HG03103 (cell line): ENCODE measurements around the gene SART1.
"Not testable (repeated sequence)": the region's sequence is repeated elsewhere in the genome, so short reads cannot be mapped to it uniquely, and the experiment has no call there.

Experiments used
- ATAC-seq: cut with Tn5 transposase; IDR thresholded peaks from one replicate; pipeline ENCODE4 v1.9.1; 2021; ENCODE audit warnings: low read depth; ENCODE audit not compliant: unreplicated experiment

The SART1 gene

DNA sequence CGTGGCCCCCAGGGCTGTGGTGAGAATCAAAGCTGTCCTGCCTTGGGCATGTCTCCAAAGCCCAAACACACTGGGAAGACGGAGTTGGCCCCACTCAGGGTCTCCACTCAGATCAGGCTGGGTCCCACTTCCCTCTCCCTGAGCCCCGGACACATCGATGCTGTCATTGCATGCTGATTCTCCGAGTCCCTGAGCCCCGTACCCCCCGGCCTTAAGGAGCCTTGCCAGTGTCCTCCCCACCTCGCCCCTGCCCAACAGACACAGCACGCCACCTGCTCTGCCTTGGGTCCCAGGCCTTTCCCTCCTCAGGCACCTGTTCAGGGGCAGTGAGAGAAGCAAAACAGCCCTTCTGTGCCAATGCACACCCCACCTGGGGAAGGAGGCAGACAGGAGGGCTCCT is 25.8 kb downstream of the SART1 start:
- ATAC-seq: no peak

DNA sequence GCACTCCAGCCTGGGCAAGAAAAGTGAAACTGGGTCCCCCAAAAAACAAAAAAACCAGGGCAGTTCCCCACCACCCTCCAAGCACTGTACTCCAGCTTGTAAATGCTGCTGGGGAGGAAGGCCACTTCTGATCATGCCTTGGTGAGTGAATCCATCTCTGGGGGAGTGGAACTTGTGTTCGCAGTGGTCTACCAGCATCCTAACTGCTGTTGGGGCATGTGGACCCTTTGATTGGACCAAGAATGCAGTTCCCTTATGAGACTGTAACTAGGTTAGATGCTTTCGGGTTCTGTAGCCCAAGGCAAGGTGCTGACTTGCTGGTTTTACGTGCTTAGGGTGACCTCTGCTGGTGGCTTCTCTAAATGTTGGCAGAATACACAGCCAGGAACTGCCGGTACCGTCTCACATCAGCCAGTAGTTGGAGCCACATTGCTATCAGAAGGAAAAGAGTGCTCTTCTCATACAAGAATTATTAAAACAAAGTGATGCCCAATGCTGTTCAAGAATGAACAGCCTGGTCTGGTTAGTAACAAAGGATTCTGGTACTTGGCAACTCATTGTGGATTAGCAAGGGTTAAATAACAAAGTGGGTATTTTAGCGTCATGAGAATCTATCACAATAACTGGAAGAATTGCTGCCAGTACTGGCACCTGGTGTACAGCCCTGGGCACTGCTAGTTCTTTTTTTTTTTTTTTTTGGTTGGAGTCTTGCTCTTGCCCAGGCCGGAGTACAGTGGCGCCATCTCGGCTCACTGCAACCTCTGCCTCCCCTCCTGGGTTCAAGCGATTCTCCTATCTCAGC is 27.5 kb downstream of the SART1 start:
- ATAC-seq: peak; percentile 81

DNA sequence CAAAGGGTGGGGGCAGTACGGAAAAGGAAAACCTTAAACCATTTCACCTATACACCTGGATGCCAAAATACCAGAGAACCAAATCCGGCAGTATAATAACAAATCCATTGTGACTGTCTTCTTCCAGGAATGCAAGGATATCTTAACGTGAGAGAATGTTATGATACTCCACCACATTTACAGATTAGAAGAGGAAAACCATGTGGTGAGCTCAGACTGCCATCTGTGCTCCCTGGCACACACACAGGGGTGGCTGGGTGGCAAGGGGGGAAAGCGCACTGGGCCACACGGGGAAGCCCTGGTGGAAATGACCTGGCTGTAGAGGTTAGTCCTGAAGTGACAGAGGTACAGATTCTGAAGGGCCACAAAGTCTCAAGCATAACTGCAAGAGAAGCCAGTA is 30.5 kb downstream of the SART1 start:
- ATAC-seq: no peak

DNA sequence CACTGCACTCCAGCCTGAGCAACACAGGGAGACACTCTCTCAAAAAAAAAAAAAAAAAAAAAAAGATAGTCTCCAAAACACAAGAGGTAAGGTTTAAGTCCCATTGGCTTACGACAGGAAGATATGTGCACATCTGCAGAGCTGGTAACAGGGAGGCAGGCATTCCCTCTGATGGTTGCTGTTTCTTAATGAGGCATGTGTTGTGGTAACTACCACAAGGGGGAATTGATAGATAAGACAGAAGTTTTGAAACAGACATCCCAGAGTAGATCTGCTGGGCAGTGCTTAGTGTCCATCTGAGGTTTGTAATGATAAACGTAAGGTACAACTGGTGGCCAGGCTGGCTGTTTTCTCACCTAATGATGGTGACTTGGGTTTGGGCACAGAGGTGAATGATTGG is 35.8 kb downstream of the SART1 start:
- no peak for ATAC-seq

DNA sequence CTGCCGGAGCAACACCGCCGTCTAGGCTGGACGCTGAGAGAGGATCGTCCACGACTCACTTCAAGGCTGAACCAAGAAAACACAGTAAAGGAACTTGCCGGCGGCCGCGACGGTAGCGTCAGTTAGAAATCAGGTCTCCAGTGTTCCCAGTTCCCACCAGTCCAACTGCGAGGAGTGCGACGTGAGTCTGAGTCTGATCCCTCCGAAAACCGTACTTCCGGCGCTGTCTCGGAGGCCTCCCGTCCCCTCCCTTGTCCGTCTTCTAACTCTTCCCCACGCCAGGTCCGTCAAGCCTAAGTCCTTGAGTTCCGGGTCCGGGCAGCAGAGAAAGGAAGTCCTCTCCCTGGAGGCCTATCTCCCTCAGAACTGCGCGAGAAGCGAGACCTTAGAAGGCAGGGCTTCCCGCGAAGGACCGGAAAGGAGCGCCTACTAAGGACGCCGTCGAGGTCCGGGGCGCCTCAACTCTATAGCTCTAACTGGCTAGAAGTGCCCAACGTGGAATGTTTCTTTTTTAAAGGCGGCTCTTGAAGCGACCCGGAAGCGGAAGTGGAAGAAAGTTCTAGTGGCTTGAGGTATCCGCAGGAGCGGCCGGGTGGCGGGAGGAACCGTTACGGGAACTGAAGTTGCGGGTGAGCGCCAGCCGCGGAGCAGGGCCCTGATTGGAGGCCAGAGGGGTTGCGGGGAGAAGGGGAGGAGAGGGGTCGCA is 40.6 kb downstream of the SART1 start, which contains the start of the genes BANF1 and EIF1AD:
TSS of gene BANF1 (plus strand) at position 562 of the 706 bp plus-strand sequence. CDS start 748 bp downstream, outside the sequence.
TSS of gene EIF1AD (minus strand) at position 216 of the 706 bp plus-strand sequence. CDS start 1,768 bp downstream, outside the sequence.
- peak; percentile 57 for ATAC-seq

DNA sequence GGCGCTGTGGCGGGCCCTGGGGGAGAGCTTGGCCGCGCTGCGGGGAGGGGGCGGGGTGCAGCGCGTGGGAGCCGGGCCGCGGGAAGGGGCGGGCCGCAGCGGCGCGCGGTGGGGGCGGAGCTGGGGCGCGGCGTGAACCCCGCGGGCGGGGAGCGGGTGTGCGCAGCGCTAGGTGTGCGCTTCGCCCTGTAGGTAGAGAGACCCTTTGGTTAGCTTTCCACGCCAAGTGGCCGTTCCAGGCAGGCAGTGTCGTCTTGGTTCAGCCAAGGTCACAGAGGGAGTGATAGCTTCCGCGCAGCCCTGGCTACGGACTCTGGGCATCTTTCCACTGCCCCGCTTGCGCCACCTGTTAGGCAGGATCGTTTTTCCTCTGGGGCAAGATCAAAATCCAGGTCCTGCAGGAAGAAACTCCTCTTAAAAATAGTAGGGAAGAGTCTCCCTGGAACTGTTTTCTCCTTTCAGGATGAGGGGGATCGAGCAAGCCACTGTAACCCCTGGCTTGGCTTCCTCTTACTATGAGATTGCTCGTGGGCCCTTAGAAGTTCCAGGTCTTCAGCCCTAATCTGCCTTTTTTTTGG is 41.2 kb downstream of the SART1 start:
- peak; percentile 34 for ATAC-seq

DNA sequence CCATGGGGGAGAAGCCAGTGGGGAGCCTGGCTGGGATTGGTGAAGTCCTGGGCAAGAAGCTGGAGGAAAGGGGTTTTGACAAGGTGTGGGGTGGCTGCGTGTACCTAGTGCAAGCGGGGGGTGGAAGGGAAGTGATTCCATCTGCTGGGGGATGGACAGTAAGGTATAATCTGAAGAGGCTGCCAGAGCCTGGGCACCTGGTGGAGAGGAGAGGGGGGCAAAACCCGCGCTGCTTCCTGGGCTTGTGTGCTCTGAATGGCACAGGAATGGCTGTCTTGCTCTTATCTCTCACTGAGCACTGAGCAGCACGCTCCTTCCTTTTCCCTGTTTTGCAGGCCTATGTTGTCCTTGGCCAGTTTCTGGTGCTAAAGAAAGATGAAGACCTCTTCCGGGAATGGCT is 41.8 kb downstream of the SART1 start:
- ATAC-seq: no peak

DNA sequence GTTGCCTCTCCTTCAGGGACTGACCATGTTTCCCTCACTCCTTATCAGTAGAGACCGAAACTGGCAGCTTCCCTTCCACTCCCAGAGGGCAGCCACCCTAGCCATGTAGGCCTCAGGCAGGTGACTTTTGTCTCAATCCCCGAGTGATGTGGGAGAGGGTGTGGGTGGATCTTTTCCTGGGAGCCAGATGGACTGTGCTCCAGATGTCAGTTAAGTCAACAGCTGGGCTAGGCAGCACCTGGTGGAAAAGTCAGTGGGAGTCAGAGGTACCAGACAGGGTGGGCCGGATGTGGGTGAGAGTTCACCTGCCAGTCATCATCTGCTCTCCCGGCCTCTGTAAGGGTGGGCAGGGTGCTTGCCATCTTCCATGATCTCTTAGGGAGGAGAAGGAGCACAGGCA is 42.7 kb downstream of the SART1 start:
- ATAC-seq: no peak

DNA sequence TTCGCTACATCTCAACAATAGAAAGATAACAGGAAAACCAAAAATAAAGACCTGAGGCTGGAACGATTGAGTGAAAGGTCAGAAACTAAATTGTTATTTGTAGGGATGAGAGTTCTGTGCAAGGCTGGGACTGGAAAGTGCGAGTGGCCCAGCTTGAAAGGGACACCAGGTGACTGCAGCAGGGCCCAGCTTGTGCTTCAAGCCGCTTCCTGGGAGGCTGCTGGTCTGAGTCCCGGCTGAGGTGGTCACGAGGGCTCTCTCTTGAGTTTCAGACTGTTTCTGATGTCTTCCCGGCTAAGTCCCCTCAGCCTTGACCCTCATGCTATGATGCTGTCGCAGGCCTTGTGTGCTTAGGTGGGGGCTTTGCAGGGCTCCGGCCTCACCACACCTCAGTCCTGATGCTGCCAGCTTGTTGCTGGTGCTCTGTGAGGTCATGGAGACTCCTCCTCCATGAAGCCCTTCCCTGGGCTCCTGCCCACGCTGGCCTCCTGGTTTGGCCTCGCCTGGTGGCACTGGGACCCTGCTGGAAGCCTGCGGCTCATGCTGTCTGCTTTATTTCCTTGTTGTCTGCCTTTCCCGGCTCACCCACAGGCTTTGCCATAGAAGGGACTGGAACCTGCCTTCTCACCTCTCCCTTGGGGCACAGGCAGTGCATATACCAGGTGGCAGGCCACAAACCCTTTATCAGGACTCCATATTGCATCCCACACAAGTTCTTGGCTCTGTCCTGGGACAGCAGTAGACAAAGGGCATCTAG is 44.8 kb downstream of the SART1 start:
- ATAC-seq: no peak

DNA sequence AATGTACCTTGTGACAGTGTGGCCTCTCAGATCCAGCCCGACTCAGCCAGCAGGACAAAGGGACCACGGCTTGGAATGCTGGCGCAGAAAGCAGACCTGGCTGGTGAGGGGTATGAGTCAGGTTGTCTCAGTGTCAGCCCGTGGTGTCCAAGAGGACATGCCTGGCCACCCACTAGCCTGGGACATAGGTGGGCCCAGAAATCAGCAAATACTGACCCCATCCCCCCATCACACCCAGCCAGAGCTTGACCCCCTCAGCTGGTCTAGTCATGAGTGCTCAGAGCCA is 45.3 kb downstream of the SART1 start:
- no peak for ATAC-seq

DNA sequence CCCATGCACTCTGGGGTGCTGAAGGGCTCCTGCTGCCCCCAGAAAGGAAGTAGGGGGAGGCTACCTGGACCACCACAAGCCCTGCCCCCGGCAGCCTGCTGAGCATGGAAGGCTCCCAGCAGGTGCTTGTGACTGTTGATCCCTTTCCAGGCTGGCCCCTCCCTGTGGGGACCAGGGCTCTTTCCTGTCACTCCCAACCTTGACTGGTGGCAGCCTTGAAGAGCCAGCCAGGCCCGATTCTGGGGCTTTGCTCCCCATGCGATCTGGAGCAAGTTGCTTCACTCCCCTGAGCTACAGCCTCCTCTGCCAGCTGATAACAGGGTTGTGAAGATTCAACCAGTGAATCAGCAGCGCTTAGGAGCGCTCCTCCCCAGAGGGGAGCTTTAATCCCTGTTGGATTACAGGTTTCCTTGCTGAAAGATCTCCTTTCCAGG is 45.7 kb downstream of the SART1 start:
- ATAC-seq: no peak

DNA sequence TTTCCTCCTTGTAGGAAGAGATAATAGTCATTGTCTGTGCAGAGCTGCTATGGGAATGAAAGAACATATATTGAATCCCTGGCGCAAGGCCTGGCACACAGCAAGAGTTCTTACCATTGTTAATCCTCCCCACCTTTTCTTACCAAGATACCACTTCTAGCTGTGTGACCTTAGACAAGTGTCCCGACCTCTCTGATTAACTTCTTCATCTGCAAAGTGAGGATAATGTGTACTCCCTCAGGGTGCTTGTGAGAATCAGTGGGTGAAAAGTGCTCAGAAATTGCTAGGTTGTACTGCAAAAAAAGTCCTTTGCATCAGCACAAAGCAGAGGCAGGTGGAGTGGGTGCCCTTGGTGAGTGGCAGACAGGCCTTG is 46.5 kb downstream of the SART1 start:
- ATAC-seq: no peak

DNA sequence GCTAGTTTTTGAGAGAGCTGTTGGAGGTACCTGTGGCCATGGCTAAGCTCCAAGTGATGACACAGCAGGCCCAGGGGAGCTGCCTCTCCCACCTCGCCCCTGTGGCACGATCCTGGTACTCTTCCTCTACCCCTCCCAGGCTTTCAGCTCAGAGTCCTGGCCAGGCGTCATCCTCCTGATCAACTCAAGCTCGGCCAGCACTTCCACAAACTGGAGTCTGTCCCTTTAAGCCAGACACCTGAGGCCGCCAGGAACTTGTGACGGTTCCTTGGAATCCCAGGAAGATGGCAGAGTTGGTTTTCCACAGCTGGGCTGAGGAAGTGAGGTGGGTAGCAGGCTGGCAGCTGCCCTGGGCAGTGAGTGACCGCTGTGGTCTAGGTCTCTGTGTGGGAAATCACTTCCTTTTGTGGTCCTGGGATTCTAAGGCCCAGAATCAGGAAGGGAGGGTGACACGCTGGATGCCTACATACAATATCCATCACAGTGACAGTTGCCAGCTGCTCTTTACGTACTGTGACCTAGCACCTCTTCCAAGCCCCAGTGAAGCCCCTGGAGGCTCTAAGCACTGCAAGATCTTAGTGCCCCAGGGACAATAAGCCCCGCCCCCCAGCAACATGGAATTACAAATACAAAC is 47.1 kb downstream of the SART1 start:
- no peak for ATAC-seq

DNA sequence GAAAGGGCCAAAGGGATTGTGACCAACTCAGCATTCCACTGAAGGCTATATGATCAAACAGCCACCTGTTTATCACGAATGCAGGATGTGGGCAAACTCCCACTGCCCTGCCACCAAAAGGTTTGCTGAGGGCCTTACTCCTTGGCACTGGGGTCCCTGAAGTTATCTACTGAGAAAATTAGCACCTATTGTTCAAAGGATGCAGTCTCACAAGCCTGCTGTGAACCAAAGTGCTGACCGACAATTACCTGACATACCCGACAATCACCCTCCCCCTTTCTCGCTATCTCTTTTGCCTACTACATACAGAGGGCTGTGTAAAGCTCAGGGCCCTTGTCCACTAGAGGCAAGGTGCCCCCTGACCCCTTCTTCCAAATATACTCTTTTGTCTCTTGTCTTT is 48.5 kb downstream of the SART1 start:
- ATAC-seq: not testable (repeated sequence)

DNA sequence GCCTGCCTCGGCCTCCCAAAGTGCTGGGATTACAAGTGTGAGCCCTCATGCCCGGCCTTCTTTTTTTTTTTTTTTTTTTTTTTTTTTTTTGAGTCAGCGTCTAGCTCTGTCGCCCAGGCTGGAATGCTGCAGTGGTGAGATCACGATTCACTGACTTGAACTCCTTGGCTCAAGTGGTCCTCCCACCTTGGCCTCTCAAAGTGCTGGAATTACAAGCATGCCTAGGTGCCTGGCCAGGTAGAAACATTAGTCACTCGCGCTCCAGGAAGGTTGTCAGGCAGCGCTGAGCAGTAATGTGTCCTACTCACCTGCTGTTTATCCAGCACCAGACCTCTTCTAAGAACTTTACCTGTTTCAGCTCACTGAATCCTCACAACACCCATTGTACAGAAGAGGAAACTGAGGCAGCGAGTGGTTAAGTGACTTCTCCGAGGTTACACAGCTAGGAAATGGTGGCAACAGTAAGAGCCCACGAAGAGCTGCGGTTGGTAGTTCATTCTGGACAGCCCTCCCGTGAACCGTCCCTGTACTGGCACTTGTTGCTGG is 49.8 kb downstream of the SART1 start:
- no peak for ATAC-seq

DNA sequence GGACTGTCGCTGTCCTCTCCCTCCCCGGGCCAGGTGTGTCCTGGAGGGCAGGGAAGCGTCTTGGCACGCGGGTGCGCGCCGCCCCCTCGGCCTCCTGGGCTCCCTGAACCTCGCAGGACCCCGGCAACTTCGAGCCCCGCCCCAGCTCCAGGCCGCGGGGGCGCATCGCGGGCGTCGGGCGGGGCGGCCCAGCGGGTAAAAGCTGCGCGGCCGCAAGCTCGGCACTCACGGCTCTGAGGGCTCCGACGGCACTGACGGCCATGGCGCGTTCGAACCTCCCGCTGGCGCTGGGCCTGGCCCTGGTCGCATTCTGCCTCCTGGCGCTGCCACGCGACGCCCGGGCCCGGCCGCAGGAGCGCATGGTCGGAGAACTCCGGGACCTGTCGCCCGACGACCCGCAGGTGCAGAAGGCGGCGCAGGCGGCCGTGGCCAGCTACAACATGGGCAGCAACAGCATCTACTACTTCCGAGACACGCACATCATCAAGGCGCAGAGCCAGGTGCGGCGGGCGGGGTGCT is 50.3 kb downstream of the SART1 start, which contains the start of gene CST6:
TSS of gene CST6 (plus strand) at position 224 of the 519 bp plus-strand sequence. CDS start at position 261, 37 bp downstream.
- no peak for ATAC-seq

DNA sequence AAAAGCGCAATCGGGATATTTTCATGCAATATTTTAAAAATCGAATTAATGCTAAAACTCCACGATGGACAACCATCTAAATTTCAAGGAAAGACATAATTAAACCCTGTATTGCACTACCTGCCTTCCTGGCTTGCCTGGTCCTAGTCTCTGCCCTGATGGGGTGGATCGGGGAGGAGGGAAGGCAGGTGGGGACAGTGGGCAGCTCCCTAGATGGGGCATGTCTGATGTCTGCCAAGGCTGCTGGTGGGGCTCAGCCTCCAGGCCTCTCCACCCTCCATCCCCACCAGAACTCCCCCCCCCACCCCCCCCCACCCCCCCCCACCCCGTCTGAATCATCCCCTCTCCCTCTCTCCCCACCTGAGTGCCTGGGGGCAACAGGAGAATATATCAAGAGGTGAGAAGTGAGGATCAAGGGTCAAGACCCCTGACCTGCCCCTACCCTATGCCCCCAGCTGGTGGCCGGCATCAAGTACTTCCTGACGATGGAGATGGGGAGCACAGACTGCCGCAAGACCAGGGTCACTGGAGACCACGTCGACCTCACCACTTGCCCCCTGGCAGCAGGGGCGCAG is 50.9 kb downstream of the SART1 start:
- ATAC-seq: no peak

DNA sequence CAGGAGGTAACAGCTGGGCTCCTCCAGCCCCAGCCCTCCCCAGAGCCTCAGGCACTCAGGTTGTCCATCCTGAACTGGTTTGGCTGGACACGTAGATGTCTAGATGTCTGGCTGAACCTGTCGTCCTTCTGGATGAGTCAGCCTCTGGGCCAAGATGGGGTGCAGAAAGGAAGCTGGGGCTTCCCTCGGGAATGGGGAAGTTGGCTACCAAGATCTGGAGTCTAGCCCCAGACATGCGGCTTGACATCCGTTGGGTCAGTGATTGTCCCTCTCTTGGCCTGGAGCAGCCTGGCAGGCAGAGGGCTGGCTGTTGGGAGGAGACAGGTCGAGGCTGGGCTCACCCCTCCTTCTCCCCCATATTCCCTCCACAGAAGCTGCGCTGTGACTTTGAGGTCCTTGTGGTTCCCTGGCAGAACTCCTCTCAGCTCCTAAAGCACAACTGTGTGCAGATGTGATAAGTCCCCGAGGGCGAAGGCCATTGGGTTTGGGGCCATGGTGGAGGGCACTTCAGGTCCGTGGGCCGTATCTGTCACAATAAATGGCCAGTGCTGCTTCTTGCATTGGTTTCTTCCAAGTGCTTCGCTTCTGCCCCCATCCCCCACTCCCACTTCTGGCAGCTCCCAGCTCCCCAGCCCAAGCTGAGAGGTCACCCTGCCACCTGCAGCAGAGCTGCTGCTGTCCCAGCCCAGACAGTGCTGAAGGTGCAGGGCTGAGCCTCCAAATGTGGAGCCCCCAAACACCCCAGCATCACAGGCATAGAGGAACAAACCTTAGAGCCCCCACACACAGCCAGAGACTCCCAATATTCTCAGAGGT is 51.6 kb downstream of the SART1 start:
- no peak for ATAC-seq

DNA sequence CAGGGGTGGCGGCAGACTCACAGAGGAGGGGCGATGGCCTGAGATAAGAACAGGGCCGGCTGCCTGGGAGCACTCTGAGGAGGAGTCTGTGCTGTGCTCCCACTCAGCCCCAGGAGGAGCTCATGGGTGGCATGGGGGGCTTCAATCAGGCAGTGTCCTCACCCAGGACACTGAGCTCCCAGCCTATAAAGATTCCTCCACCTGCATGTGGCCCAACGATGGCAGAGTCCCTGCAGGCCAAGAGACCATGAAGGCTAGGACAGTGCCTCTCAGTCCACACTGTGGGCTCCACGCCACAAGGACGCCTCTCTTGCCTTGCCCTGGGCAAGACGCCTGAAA is 52.2 kb downstream of the SART1 start:
- no peak for ATAC-seq
